ENCODE data around the gene ZNF76.

DNA sequence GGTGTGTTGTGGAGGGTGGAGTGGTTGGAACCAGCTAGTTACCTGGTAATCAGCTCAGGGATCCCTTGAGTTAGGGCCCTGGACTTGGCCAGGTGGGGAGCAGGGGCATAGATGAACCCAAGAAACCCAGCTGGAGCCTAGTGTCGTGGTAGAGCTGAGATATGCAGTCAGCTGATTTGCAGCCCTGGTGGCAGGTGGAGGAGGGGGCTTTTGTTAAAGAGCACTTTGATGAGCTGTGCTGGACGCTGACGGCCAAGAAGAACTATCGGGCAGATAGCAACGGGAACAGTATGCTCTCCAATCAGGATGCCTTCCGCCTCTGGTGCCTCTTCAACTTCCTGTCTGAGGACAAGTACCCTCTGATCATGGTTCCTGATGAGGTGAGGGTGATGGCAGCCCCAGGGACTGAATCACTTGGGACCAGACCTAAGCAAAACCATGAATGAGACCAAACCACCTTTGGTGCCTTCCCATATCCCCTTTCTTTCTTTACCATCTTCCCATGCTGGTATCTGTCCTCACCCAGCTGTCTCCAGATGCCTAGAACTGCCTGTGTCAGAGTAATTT, 50.8 kb downstream of the ZNF76 start:
- TF ChIP-seq, protein P1, sequence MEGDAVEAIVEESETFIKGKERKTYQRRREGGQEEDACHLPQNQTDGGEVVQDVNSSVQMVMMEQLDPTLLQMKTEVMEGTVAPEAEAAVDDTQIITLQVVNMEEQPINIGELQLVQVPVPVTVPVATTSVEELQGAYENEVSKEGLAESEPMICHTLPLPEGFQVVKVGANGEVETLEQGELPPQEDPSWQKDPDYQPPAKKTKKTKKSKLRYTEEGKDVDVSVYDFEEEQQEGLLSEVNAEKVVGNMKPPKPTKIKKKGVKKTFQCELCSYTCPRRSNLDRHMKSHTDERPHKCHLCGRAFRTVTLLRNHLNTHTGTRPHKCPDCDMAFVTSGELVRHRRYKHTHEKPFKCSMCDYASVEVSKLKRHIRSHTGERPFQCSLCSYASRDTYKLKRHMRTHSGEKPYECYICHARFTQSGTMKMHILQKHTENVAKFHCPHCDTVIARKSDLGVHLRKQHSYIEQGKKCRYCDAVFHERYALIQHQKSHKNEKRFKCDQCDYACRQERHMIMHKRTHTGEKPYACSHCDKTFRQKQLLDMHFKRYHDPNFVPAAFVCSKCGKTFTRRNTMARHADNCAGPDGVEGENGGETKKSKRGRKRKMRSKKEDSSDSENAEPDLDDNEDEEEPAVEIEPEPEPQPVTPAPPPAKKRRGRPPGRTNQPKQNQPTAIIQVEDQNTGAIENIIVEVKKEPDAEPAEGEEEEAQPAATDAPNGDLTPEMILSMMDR (IDR thresholded peaks at IDR 0.05), result no peak
- TF ChIP-seq RARB (CRISPR knock-in tag; IDR thresholded peaks at IDR 0.05) (no peak), JUNB (IDR thresholded peaks at IDR 0.05) (no peak), POLR2A (IDR thresholded peaks at IDR 0.05; ENCODE audit: low read length) (no peak)
- TF ChIP-seq, protein P2, sequence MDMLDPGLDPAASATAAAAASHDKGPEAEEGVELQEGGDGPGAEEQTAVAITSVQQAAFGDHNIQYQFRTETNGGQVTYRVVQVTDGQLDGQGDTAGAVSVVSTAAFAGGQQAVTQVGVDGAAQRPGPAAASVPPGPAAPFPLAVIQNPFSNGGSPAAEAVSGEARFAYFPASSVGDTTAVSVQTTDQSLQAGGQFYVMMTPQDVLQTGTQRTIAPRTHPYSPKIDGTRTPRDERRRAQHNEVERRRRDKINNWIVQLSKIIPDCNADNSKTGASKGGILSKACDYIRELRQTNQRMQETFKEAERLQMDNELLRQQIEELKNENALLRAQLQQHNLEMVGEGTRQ (IDR thresholded peaks at IDR 0.05), result no peak

Measured in A549 (cell line).